Superior temporal gyrus (tissue), 1 donor: ENCODE results near the gene LAMP1.
"Not testable (repeated sequence)": the region's sequence is repeated elsewhere in the genome, so short reads cannot be mapped to it uniquely, and the experiment has no call there.

ENCODE experiments used
- DNase-seq: peaks from one replicate; pipeline ENCODE4 v3.0.0-alpha.2; 2016; ENCODE audit errors: extremely low spot score

The LAMP1 gene

GRCh38 chr13:113327391-113327765 lies 30.3 kb downstream of the LAMP1 start:
- no peak for DNase-seq

DNA sequence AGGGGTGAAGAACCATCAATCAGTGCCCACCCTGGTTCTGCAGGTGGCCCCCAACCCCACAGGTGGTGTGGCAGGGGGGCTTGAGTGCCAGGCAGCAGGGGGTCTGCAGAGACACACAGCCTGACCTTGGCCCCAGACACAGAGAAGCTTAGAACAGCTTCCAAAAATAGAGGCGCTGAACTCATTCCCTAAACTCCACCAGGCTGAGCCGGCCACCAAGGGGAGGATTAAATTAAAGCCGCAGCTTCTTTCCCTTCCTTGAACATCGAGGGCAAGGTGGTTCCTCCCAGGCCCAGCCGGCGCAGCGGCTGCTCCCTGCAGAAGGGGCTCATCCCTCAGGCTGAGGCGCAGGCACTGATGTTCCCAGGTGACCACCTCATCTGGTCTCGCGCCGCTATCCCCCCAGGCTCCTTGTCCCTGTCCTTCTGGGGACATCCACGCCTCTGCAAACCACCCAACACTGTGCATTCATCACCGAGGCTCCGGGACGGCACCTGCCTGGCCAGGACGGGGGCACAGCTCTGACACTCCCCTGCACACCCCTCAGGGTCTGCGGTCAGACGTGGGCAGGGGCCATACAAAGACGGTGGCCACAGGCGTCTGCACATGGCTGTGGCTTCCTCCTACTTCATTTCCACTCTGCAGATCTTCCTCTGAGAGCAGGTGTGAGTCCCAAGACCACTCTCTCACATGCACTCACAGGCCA lies 30.9 kb downstream of the LAMP1 start:
- DNase-seq, result no peak

DNA sequence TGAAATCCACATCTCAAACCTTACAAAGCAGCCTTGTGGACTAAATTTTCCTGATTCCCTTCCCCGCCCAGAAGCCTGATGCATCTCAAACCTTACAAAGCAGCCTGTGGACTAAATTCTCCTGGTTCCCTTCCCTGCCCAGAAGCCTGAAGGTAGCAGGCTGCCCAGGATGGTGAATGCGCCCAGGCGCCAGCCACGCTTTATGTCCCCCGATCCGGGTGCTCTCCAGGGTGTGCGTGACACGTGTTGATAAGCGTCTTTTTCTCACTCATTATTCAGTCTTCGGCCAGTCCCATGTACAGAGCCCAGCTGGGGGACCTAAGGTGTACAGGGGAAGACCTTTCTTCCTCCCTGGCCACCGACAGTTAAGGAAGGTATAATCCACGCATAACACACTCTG lies 31.8 kb downstream of the LAMP1 start:
- DNase-seq, result no peak

- no peak for DNase-seq
Measured at GRCh38 chr13:113329656-113330312, 32.7 kb downstream of the LAMP1 start.

DNA sequence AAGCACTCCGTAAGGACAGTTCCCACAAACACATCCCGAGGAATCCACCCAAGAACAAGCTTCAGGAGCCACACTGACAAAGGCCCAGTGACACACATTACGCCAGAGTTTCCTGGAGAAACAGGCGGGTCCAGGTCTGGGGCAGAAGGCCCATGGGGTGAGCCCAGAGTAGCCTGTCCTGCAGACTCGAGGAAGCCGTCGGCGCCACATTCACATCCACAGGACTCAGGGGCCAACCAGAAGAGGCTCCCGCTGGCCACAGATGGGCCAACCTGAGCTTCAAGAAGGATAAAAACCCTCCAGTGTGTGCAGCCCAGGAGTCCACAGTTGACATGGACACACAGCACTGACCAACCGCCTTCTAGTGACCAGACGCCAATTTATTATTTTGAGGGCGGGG lies 35.6 kb downstream of the LAMP1 start:
- DNase-seq, result no peak

DNA sequence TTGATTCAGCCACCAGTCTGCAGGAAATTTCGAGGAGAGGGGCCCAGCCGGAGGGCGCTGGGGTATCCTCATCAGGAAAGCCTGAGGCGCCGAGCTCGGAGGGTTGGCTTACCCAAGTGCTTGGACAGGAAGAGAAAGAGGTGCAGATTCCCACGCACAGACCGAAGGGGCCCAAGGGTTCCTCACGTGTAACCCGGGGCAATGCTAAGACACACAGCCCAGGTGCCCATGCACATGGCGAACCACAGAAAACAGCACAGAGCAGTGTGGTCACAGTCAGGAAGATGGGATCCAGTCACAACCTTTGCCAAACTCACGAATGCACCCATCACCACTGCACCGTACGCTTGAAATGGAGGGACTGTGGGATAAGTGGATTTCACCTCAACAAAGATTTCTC lies 36.0 kb downstream of the LAMP1 start:
- no peak for DNase-seq

- DNase-seq, result no peak
Measured at GRCh38 chr13:113337556-113337955, 40.5 kb downstream of the LAMP1 start.

DNA sequence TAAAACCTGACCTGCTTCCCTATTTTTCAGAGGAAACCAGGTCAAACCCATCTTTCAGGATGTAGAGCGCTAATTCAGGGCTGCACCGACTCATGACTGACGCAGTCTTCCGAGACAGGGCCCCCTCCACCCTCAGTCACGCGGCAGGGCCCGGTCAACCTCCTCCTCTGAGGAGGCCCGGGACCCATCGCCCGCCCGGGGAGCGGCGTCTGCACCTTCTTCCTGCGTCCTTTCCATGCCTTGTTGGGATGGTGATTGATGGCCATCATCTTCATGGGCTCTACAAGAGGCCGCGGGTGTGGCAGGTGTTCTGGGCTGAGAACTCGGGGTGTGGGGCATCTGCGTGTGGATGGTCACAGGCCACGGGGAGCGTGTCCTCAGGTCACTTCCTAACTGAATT lies 40.9 kb downstream of the LAMP1 start:
- no peak for DNase-seq

DNA sequence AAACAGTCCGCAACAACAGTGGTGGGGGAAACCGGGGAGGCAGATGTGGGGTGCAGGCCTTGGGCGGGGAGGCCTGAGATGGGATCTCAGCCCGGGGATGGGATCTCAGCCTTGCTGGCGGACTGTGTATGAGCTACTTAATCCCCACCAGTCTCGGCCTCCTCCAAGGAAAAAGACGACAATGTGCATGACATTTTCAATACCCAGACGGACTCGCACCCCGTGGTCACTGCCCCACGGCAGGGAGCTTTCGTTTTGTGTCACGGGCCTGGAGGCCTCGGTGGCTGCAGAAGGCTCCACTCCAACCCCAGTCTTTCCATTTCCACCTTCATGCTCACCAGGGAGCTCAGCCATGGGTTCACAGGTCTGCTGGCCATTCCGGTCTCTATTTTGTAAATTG lies 41.4 kb downstream of the LAMP1 start:
- DNase-seq, result no peak

GRCh38 chr13:113342820-113343691 lies 46.0 kb downstream of the LAMP1 start:
- DNase-seq, result no peak

DNA sequence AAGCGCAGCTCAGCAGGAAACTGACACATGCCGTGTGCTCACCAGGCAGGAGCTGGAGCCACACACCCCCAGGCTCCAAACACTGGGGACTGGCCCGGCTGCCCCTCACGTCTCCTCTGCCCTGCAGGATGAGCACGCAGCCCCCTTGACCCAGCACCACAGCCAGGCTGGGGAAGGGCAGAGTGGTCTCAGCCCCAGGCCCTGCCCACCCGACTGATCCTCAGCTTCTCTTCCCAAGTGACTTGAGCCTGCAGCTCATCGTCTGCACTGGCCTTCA lies 46.6 kb downstream of the LAMP1 start:
- DNase-seq, result no peak

GRCh38 chr13:113345486-113345885 lies 48.4 kb downstream of the LAMP1 start:
- no peak for DNase-seq

DNA sequence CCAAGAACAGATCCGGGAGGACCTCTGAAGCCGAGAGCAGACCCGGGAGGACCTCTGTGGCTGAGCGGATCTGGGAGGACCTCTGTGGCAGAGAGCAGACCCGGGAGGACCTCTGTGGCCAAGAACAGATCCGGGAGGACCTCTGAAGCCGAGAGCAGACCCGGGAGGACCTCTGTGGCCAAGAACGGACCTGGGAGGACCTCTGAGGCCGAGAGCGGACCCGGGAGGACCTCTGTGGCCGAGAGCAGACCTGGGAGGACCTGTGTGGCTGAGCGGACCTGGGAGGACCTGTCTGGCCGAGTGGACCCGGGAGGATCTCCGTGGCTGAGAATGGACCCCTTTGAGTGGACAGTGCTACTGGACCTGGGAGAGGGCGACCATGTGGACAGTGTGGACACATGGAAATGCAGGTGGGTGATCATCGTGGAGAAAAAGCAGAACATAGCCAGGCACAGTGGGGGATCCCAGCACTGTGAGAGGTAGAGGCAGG lies 50.7 kb downstream of the LAMP1 start:
- not testable (repeated sequence) for DNase-seq

DNA sequence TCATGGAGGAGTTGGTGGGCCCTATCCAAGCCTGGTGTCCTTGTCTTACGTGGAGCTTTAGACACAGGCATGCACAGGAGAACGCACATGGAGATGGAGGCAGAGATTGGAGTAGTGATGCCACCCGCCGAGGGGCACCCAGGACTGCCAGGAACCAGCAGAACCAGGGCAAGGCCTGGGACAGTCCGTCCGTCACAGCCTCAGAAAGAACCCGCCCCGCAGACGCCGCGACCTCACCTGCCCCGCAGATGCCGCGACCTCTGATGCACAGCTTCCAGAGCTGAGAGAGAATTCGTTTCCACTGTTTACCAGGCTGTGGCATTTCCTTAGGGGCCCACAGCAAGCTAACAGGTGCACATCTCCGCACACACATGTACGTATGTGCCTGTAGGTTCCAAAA lies 51.6 kb downstream of the LAMP1 start:
- DNase-seq, result no peak

- no peak for DNase-seq
Measured at GRCh38 chr13:113349050-113349449, 52.0 kb downstream of the LAMP1 start.

- DNase-seq, result no peak
Measured at GRCh38 chr13:113349491-113349890, 52.5 kb downstream of the LAMP1 start.

GRCh38 chr13:113350065-113350937 lies 53.3 kb downstream of the LAMP1 start:
- DNase-seq, result no peak

DNA sequence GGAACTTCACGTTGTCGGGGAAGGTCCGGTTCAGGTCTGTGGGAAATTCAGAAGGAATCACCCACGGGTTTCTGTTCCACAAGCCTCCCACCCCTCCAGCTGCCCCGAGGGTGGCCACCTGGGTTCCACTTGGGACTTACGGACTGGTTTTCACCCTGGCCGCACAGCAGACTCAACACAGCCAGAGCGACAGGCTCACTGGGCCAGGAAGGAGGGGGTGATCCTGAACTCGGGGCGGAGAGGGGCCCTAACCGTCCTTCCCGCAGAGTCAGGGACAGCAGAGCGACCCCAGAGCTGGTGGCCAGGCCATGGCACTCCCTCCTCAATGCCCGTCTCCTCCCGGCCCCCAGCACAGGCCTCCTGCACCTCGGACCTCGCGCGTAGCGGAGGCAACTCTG lies 53.9 kb downstream of the LAMP1 start:
- DNase-seq, result no peak

- no peak for DNase-seq
Measured at GRCh38 chr13:113351514-113352026, 54.5 kb downstream of the LAMP1 start.

DNA sequence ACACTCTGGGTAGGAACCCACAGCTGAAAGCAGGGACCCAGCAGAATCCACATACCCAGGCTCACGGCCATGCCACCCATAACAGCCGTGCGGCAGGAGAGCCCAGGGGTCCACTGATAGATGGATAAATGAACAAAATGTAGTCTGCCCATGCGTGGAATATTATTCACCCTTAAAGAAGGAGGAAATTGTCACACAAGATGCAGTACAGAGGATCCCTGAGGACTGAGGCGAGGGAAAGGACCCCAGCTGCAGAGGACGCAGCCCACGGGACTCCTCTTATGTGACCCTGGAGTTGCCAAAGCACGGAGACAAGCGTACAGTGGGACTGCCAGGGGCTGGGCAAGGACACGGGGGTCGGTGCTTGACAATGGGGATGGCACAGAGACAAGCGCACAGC lies 56.2 kb downstream of the LAMP1 start:
- no peak for DNase-seq

- no peak for DNase-seq
Measured at GRCh38 chr13:113354831-113355610, 58.0 kb downstream of the LAMP1 start.
